HL-60 (cell line): ENCODE data around the gene ZNF397.

Experiments used
- DNase-seq, 2 experiments: peaks; one replicate each; pipeline ENCODE4 v3.0.0-alpha.2; 2010 to 2020; ENCODE audit warnings: low read depth in 1 of 2, low spot score in 1 of 2
- H3K27ac ChIP-seq: fragments of 250-450 bp; sonication (Bioruptor Pico); replicated peaks from 2 replicates; pipeline ENCODE4 v1.5.1; 2020; ENCODE audit warnings: mild to moderate bottlenecking, moderate library complexity
- H3K27me3 ChIP-seq: fragments of 250-450 bp; sonication (Bioruptor Pico); 2 replicates; pipeline ENCODE4 v1.5.1; 2021; ENCODE audit warnings: mild to moderate bottlenecking, moderate library complexity; ENCODE audit not compliant: insufficient read depth, poor library complexity, severe bottlenecking
- H3K4me3 ChIP-seq: replicated peaks from 2 replicates; pipeline ENCODE4 v1.5.1; 2011; ENCODE audit warnings: mild to moderate bottlenecking, control low read depth, low read length; ENCODE audit not compliant: insufficient read depth
- GABPA ChIP-seq: IDR thresholded peaks from 2 replicates; pipeline ENCODE4 v1.6.1; 2012; ENCODE audit warnings: low read depth
- POLR2AphosphoS5 ChIP-seq: IDR thresholded peaks from 2 replicates; pipeline ENCODE4 v1.6.1; 2012; ENCODE audit warnings: low read depth
- SPI1 ChIP-seq: IDR thresholded peaks from 2 replicates; pipeline ENCODE4 v1.6.1; 2012; ENCODE audit warnings: low read depth, mild to moderate bottlenecking, borderline replicate concordance
- TF ChIP-seq, protein P1 (sequence below): IDR thresholded peaks from 2 replicates; pipeline ENCODE4 v1.6.1; 2012; ENCODE audit warnings: low read depth; ENCODE audit not compliant: insufficient replicate concordance
- TF ChIP-seq, protein P2 (sequence below): IDR thresholded peaks from one replicate; pipeline ENCODE4 v1.5.1; 2011; ENCODE audit warnings: low read length, control low read depth, inconsistent platforms; ENCODE audit not compliant: insufficient read depth

The ZNF397 gene

DNA sequence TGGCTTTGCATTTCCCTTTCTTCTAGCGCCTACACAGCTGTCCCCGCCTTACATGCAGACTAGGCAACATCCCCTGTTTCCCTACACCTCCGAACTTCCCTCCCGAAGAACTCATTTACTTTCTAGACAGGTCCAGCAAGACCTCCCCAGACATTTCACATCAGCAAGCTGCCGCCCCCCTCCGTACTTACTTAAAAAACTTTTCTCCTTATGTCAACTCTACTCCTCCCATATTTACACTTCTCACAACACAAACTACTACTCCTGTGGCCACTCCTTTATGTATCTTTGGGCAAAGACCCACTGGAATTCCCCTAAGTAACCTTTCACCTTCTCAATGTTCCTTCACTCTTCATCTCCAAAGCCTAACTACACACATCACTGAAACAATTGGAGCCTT is 20.4 kb upstream of the ZNF397 start:
- TF ChIP-seq SPI1 (no peak), POLR2AphosphoS5 (no peak), GABPA (no peak)
- TF ChIP-seq, protein P1, sequence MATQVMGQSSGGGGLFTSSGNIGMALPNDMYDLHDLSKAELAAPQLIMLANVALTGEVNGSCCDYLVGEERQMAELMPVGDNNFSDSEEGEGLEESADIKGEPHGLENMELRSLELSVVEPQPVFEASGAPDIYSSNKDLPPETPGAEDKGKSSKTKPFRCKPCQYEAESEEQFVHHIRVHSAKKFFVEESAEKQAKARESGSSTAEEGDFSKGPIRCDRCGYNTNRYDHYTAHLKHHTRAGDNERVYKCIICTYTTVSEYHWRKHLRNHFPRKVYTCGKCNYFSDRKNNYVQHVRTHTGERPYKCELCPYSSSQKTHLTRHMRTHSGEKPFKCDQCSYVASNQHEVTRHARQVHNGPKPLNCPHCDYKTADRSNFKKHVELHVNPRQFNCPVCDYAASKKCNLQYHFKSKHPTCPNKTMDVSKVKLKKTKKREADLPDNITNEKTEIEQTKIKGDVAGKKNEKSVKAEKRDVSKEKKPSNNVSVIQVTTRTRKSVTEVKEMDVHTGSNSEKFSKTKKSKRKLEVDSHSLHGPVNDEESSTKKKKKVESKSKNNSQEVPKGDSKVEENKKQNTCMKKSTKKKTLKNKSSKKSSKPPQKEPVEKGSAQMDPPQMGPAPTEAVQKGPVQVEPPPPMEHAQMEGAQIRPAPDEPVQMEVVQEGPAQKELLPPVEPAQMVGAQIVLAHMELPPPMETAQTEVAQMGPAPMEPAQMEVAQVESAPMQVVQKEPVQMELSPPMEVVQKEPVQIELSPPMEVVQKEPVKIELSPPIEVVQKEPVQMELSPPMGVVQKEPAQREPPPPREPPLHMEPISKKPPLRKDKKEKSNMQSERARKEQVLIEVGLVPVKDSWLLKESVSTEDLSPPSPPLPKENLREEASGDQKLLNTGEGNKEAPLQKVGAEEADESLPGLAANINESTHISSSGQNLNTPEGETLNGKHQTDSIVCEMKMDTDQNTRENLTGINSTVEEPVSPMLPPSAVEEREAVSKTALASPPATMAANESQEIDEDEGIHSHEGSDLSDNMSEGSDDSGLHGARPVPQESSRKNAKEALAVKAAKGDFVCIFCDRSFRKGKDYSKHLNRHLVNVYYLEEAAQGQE, result no peak
- TF ChIP-seq, protein P2, sequence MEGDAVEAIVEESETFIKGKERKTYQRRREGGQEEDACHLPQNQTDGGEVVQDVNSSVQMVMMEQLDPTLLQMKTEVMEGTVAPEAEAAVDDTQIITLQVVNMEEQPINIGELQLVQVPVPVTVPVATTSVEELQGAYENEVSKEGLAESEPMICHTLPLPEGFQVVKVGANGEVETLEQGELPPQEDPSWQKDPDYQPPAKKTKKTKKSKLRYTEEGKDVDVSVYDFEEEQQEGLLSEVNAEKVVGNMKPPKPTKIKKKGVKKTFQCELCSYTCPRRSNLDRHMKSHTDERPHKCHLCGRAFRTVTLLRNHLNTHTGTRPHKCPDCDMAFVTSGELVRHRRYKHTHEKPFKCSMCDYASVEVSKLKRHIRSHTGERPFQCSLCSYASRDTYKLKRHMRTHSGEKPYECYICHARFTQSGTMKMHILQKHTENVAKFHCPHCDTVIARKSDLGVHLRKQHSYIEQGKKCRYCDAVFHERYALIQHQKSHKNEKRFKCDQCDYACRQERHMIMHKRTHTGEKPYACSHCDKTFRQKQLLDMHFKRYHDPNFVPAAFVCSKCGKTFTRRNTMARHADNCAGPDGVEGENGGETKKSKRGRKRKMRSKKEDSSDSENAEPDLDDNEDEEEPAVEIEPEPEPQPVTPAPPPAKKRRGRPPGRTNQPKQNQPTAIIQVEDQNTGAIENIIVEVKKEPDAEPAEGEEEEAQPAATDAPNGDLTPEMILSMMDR, result no peak
- Histone ChIP-seq H3K4me3 (no peak overlapping the region), H3K27me3 (no peaks in the 10 kb centered on the region), H3K27ac (no peak overlapping the region)
- DNase-seq, result no peak

DNA sequence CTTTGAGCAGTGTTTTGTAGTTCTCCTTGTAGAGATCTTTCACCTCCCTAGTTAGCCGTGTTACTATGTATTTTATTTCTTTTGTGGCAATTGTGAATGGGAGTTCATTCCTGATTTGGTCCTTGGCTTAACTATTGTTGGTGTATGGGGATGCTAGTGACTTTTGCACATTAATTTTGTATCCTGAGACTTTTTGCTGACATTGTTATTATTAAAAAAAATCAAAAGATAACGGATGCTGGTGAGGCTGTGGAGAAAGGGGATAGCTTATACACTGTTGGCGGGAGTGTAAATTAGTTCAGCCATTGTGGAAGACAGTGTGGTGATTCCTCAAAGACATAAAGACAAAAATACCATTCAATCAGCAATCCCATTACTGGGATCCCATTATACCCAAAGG is 17.0 kb upstream of the ZNF397 start:
- TF ChIP-seq, protein P2, result no peak
- no peak for TF ChIP-seq GABPA
- TF ChIP-seq, protein P1, result no peak
- no peak for TF ChIP-seq POLR2AphosphoS5
- TF ChIP-seq SPI1, result no peak
- Histone ChIP-seq H3K4me3 (no peak overlapping the region), H3K27me3 (no peaks in the 10 kb centered on the region), H3K27ac (no peak overlapping the region)
- no peak for DNase-seq

DNA sequence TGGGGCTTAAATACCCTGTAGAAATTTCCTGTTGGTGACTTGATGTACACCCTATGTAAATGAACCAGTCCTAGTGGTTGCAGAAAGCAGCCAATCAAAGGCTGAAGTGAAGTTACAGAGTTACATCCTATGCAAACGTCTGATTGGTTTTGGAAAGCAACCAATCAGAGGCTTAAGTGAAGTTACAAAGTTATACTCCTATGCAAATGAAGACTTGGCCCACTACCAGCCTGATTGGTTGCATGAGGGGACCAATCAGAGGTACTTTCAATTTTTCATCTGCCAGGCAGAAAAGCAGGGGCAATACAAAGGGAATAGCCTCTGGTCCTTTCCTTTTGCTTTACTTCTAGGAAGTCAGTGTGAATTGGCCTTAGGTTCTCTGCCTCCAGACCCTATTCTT is 13.6 kb upstream of the ZNF397 start:
- no peak overlapping the region for H3K4me3 ChIP-seq
- no peaks in the 10 kb centered on the region for H3K27me3 ChIP-seq
- DNase-seq, result no peak
- TF ChIP-seq, protein P1, result no peak
- TF ChIP-seq, protein P2, result no peak
- TF ChIP-seq SPI1 (no peak), GABPA (no peak), POLR2AphosphoS5 (no peak)
- H3K27ac ChIP-seq, result no peak overlapping the region
